Endodermal cell (in vitro differentiated cells): ENCODE data around the gene SGF29. TPM values are rescaled to one million over a fixed set of nuclear protein-coding genes. Genes with fewer than 3 reads are reported as not detected.

Source experiments
- DNase-seq: peaks from one replicate; pipeline ENCODE4 v3.0.0-alpha.2; 2017
- H3K27ac ChIP-seq: 2 replicates; pipeline ENCODE4 v1.5.1; 2013; ENCODE audit warnings: mild to moderate bottlenecking, low read depth, low read length, moderate library complexity
- H3K27me3 ChIP-seq: 2 replicates; pipeline ENCODE4 v1.6.1; 2013; ENCODE audit warnings: mild to moderate bottlenecking, low read length, moderate library complexity; ENCODE audit not compliant: insufficient read depth, control insufficient read depth, poor library complexity, severe bottlenecking
- H3K36me3 ChIP-seq: 2 replicates; pipeline ENCODE4 v1.7.0; 2013; ENCODE audit warnings: mild to moderate bottlenecking, low read length, moderate library complexity; ENCODE audit not compliant: control insufficient read depth, insufficient read depth
- H3K4me1 ChIP-seq: one replicate; pipeline ENCODE4 v1.7.0; 2013; ENCODE audit warnings: low read length; ENCODE audit not compliant: control insufficient read depth, insufficient read depth
- H3K4me3 ChIP-seq: 2 replicates; pipeline ENCODE4 v1.5.1; 2013; ENCODE audit warnings: mild to moderate bottlenecking, low read length, moderate library complexity
- H3K9ac ChIP-seq: 2 replicates; pipeline ENCODE4 v1.6.1; 2013; ENCODE audit warnings: mild to moderate bottlenecking, low read length, moderate library complexity; ENCODE audit not compliant: poor library complexity, severe bottlenecking; ENCODE audit errors: extremely low read depth
- H3K9me3 ChIP-seq: 2 replicates; pipeline ENCODE4 v1.6.1; 2013; ENCODE audit warnings: mild to moderate bottlenecking, low read length, moderate library complexity; ENCODE audit not compliant: control insufficient read depth
- H3K27ac Mint-ChIP-seq: 2 replicates; pipeline ENCODE4 v1.8.0; 2020; ENCODE audit warnings: mixed read lengths
- H3K27me3 Mint-ChIP-seq: 2 replicates; pipeline ENCODE4 v1.8.0; 2021; ENCODE audit warnings: mild to moderate bottlenecking, mixed read lengths; ENCODE audit not compliant: insufficient read depth
- H3K36me3 Mint-ChIP-seq: 2 replicates; pipeline ENCODE4 v1.8.0; 2020; ENCODE audit warnings: low read depth, mixed read lengths
- H3K4me1 Mint-ChIP-seq: 2 replicates; pipeline ENCODE4 v1.8.0; 2020; ENCODE audit warnings: mixed read lengths
- H3K4me3 Mint-ChIP-seq: 2 replicates; pipeline ENCODE4 v1.8.0; 2020; ENCODE audit warnings: mild to moderate bottlenecking, moderate library complexity, mixed read lengths
- H3K9me3 Mint-ChIP-seq: 2 replicates; pipeline ENCODE4 v1.8.0; 2020; ENCODE audit warnings: mild to moderate bottlenecking, mixed read lengths
- CTCF ChIP-seq: fragments of 200-600 bp; sonication (generic); conservative IDR thresholded peaks from 2 replicates; pipeline ENCODE4 v1.5.0; 2021; ENCODE audit warnings: antibody characterized with exemption, mild to moderate bottlenecking
- WGBS, 2 experiments: methylation state at CpG; one replicate each; pipeline versions ENCODE4 v1.1.5 to v1.1.7; 2013; ENCODE audit warnings: missing lambda C conversion rate in 2 of 2, mixed read lengths in 1 of 2; ENCODE audit not compliant: insufficient coverage in 1 of 2, insufficient read length in 1 of 2; 5-methylcytosine and 5-hydroxymethylcytosine counted together
- total RNA-seq, 2 donors: library from RNA; stranded (reverse); fragmentation: NEBNext Ultra II Directional in 1 of 2; extraction: Animal tissue kit (Norgen Biotek cat#: 25700) in 1 of 2; gene quantifications; 2 replicates in 1 of 2; 3 replicates in 1 of 2; pipeline ENCODE4 v1.2.1, GENCODE V29; 2021

Gene SGF29
- total RNA-seq, 2 donors from 2014 or later = 16.5 to 18.9 TPM

- peaks cover 11% of the 10 kb centered on the region for H3K27me3 Mint-ChIP-seq
- no peak overlapping the region for H3K27ac Mint-ChIP-seq
- no peaks in the 10 kb centered on the region for H3K4me1 Mint-ChIP-seq
- WGBS, 2 experiments = 87 to 90% methylated on average over 11 to 14 of the region's 14 CpGs
- Histone ChIP-seq H3K4me1 (no peaks in the 10 kb centered on the region), H3K4me3 (no peak overlapping the region), H3K9ac (no peak overlapping the region), H3K27me3 (no peaks in the 10 kb centered on the region), H3K9me3 (no peaks in the 10 kb centered on the region), H3K27ac (no peak overlapping the region), H3K36me3 (no peaks in the 10 kb centered on the region)
- no peak overlapping the region for H3K4me3 Mint-ChIP-seq
- H3K36me3 Mint-ChIP-seq = no peaks in the 10 kb centered on the region
- no peak for TF ChIP-seq CTCF
- no peaks in the 10 kb centered on the region for H3K9me3 Mint-ChIP-seq
- no peak for DNase-seq
Measured at GRCh38 chr16:28505489-28506137, 48.1 kb upstream of the SGF29 start.

- Histone ChIP-seq H3K4me1 (no peaks in the 10 kb centered on the region), H3K9ac (no peak overlapping the region), H3K27me3 (no peaks in the 10 kb centered on the region), H3K36me3 (no peaks in the 10 kb centered on the region), H3K9me3 (no peaks in the 10 kb centered on the region), H3K4me3 (no peak overlapping the region), H3K27ac (no peak overlapping the region)
- H3K4me3 Mint-ChIP-seq = no peak overlapping the region
- 80 to 93% methylated on average over 1 to 3 of the region's 3 CpGs for WGBS, 2 experiments
- no peaks in the 10 kb centered on the region for H3K4me1 Mint-ChIP-seq
- H3K27me3 Mint-ChIP-seq = peaks cover 2% of the 10 kb centered on the region
- no peak overlapping the region for H3K27ac Mint-ChIP-seq
- no peak for TF ChIP-seq CTCF
- H3K36me3 Mint-ChIP-seq = no peaks in the 10 kb centered on the region
- no peak for DNase-seq
- no peaks in the 10 kb centered on the region for H3K9me3 Mint-ChIP-seq
Measured at GRCh38 chr16:28511031-28511430, 42.7 kb upstream of the SGF29 start.

- Mint-ChIP-seq H3K9me3 (no peaks in the 10 kb centered on the region), H3K4me1 (no peaks in the 10 kb centered on the region), H3K27ac (no peak overlapping the region), H3K4me3 (no peak overlapping the region), H3K27me3 (no peaks in the 10 kb centered on the region), H3K36me3 (no peaks in the 10 kb centered on the region)
- DNase-seq = no peak
- WGBS, 2 experiments = 91 to 95% methylated on average over 12 to 21 of the region's 21 CpGs
- TF ChIP-seq CTCF = no peak
- no peaks in the 10 kb centered on the region for H3K27me3 ChIP-seq
- H3K9ac ChIP-seq = no peak overlapping the region
- no peaks in the 10 kb centered on the region for H3K4me1 ChIP-seq
- H3K27ac ChIP-seq = no peak overlapping the region
- no peaks in the 10 kb centered on the region for H3K9me3 ChIP-seq
- H3K4me3 ChIP-seq = no peak overlapping the region
- no peaks in the 10 kb centered on the region for H3K36me3 ChIP-seq
Measured at GRCh38 chr16:28511801-28512789, 41.6 kb upstream of the SGF29 start.
